H1 (cell line): Measurements from ENCODE around the gene ZFP14.

Source experiments
- CBX8 ChIP-seq: fragments of 300-800, 300-1000 bp; sonication (generic); IDR thresholded peaks from 2 replicates; pipeline ENCODE4 v1.7.1; 2016; ENCODE audit warnings: low read depth, low read length, borderline replicate concordance
- EZH2 ChIP-seq: fragments of 200-600 bp; sonication (generic); IDR thresholded peaks from 2 replicates; pipeline ENCODE4 v1.7.1; 2012; ENCODE audit warnings: low read depth, mild to moderate bottlenecking, moderate library complexity, low read length, inconsistent platforms; ENCODE audit not compliant: severe bottlenecking
- POLR2A ChIP-seq, 2 experiments: IDR thresholded peaks; 1 replicate in 1 of 2; 2 replicates in 1 of 2; pipeline ENCODE4 v1.6.1; 2011; ENCODE audit warnings: low read depth in 2 of 2, low read length in 2 of 2, mild to moderate bottlenecking in 2 of 2; ENCODE audit errors: control extremely low read depth in 1 of 2
- POLR2AphosphoS5 ChIP-seq: IDR thresholded peaks from 2 replicates; pipeline ENCODE4 v1.6.1; 2011; ENCODE audit warnings: low read depth, low read length
- RNF2 ChIP-seq: fragments of 200-900, 300-1000 bp; sonication (generic); IDR thresholded peaks from 2 replicates; pipeline ENCODE4 v1.7.1; 2016; ENCODE audit warnings: borderline replicate concordance, low read depth, mild to moderate bottlenecking, antibody characterized with exemption, low read length; ENCODE audit not compliant: poor library complexity, severe bottlenecking; ENCODE audit errors: missing control alignments
- TF ChIP-seq, protein P1 (sequence below), 3 experiments: IDR thresholded peaks; 1 replicate in 2 of 3; 2 replicates in 1 of 3; pipeline versions ENCODE4 v1.5.1 to v1.6.1; 2011; ENCODE audit warnings: low read length in 3 of 3, mild to moderate bottlenecking in 3 of 3, inconsistent platforms in 2 of 3, low read depth in 1 of 3, moderate library complexity in 1 of 3; ENCODE audit not compliant: insufficient read depth in 1 of 3; ENCODE audit errors: control extremely low read depth in 1 of 3
- TF ChIP-seq, protein P2 (sequence below): IDR thresholded peaks from 2 replicates; pipeline ENCODE4 v1.6.1; 2012; ENCODE audit warnings: inconsistent platforms
- TF ChIP-seq, protein P3 (sequence below): IDR thresholded peaks from 2 replicates; pipeline ENCODE4 v1.6.1; 2011; ENCODE audit warnings: low read depth, mild to moderate bottlenecking, low read length; ENCODE audit not compliant: insufficient read depth

DNA sequence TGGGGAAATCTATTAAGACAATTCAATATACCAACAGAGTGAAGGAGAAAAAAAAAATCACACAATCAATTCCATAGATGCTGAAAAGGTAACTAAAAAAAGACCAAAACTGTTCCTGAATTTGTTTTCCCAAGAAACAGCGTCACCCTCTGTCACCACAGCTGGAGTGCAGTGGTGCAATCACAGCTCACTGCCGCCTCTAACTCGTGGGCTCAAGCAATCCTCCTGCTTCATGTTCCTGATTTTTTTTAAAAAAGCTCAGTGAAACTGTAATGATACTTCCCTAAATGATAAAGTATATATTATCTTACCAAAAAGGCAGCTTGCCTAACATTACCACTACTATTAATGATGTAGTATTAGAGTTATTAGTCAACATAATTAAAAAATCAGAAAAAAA lies 19.6 kb upstream of the ZFP14 start:
- TF ChIP-seq POLR2A (IDR thresholded peaks at IDR 0.05; ENCODE audit: control extremely low read depth in 1 of 2, low read depth in 2 of 2, low read length in 2 of 2), result no peak
- TF ChIP-seq, protein P1, sequence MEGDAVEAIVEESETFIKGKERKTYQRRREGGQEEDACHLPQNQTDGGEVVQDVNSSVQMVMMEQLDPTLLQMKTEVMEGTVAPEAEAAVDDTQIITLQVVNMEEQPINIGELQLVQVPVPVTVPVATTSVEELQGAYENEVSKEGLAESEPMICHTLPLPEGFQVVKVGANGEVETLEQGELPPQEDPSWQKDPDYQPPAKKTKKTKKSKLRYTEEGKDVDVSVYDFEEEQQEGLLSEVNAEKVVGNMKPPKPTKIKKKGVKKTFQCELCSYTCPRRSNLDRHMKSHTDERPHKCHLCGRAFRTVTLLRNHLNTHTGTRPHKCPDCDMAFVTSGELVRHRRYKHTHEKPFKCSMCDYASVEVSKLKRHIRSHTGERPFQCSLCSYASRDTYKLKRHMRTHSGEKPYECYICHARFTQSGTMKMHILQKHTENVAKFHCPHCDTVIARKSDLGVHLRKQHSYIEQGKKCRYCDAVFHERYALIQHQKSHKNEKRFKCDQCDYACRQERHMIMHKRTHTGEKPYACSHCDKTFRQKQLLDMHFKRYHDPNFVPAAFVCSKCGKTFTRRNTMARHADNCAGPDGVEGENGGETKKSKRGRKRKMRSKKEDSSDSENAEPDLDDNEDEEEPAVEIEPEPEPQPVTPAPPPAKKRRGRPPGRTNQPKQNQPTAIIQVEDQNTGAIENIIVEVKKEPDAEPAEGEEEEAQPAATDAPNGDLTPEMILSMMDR (IDR thresholded peaks at IDR 0.05; ENCODE audit: control extremely low read depth in 1 of 3, insufficient read depth in 1 of 3, low read depth in 1 of 3, low read length in 3 of 3), result no peak
- no peak for TF ChIP-seq EZH2
- TF ChIP-seq RNF2, result no peak
- no peak for TF ChIP-seq POLR2AphosphoS5
- no peak for TF ChIP-seq CBX8
- TF ChIP-seq, protein P2, sequence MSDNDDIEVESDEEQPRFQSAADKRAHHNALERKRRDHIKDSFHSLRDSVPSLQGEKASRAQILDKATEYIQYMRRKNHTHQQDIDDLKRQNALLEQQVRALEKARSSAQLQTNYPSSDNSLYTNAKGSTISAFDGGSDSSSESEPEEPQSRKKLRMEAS, result no peak
- TF ChIP-seq, protein P3, sequence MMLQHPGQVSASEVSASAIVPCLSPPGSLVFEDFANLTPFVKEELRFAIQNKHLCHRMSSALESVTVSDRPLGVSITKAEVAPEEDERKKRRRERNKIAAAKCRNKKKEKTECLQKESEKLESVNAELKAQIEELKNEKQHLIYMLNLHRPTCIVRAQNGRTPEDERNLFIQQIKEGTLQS, result no peak
